Suprapubic skin (tissue), 4 donors: ENCODE results near the gene ADGRD1. TPM values are rescaled to one million over a fixed set of nuclear protein-coding genes. Genes with fewer than 3 reads are reported as not detected.

Experiments used
- DNase-seq, 2 donors: peaks; one replicate each; pipeline ENCODE4 v3.0.0-alpha.2; 2019; ENCODE audit warnings: low spot score in 2 of 2
- H3K27ac ChIP-seq: fragments of 200-600 bp; sonication (generic); one replicate; pipeline ENCODE4 v1.5.1; 2019
- H3K27me3 ChIP-seq: fragments of 200-600 bp; sonication (generic); one replicate; pipeline ENCODE4 v1.5.1; 2019
- H3K36me3 ChIP-seq: fragments of 200-600 bp; sonication (generic); one replicate; pipeline ENCODE4 v1.5.1; 2019
- H3K4me1 ChIP-seq: fragments of 200-600 bp; sonication (generic); one replicate; pipeline ENCODE4 v1.5.1; 2019
- H3K4me3 ChIP-seq: fragments of 200-600 bp; sonication (generic); one replicate; pipeline ENCODE4 v1.5.1; 2019; ENCODE audit warnings: mild to moderate bottlenecking
- H3K9me3 ChIP-seq: fragments of 200-600 bp; sonication (generic); one replicate; pipeline ENCODE4 v1.5.1; 2019
- EP300 ChIP-seq: sonication (generic); formaldehyde crosslinking; IDR thresholded peaks from one replicate; pipeline ENCODE4 v1.6.1; 2017; ENCODE audit warnings: antibody characterized with exemption
- POLR2A ChIP-seq, 2 donors: fragments of 450-650 bp; IDR thresholded peaks; one replicate each; pipeline ENCODE4 v1.6.1; 2017; ENCODE audit warnings: antibody characterized with exemption in 2 of 2, mild to moderate bottlenecking in 2 of 2, moderate library complexity in 2 of 2
- POLR2AphosphoS5 ChIP-seq, 3 donors: sonication (generic); formaldehyde crosslinking; IDR thresholded peaks; one replicate each; pipeline ENCODE4 v1.6.1; 2017; ENCODE audit warnings: antibody characterized with exemption in 3 of 3
- WGBS: methylation state at CpG from one replicate; pipeline ENCODE4 v1.1.5; 2018; 5-methylcytosine and 5-hydroxymethylcytosine counted together
- total RNA-seq, 4 donors: library from RNA; depleted of rRNA; stranded (reverse); fragments of >200 nt; gene quantifications; one replicate each; pipeline ENCODE4 v1.1.0, GENCODE V29; 2016
- TF ChIP-seq, protein P1 (sequence below), 2 donors: fragments of 200-600 bp in 1 of 2; fragments of 450-650 bp in 1 of 2; sonication (generic) in 1 of 2; IDR thresholded peaks; one replicate each; pipeline ENCODE4 v1.5.1; 2016 to 2019; ENCODE audit warnings: antibody characterized with exemption in 2 of 2, mild to moderate bottlenecking in 1 of 2, moderate library complexity in 1 of 2

ADGRD1 gene
- total RNA-seq, 4 donors from 2014 or later = 4.2 to 12.4 (median 10.4) TPM

DNA sequence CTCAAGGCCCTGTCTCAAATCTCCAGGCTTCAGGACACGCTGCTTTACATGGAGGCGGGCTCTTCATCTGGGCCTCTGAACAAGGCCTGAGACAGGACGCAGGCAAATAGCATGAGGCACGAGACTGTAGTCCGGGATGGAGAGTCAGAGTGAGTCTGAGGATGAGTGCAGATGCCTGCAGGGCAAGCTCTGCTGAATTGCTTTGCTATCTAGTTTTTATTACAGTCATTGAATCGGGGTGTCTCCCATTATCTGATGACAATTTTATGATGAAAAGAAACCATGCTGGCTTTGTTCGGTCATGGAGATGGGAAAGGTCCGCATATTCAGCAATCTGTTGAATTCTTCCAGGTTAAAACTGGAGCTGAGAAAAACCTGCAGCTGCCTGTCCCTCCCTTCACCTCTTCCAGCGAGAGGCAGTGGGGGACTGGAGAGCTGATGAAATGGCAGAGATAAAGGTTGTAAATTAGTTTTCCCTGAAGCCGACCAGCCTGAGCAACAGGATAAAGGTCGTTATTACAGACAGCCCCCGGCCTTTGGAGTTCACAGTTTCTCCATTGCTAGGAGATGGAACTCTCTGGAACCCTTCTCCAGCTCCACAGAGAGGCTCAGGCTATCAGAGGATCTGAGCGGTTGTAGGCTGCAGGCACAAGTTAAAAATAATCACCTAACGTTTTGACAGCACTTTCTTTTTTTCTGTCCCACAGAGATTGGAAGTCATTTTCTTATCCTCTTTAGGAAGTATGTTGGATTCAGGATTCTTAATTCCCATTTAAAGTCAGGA lies 1.3 kb upstream of the ADGRD1 start:
- no peaks in the 10 kb centered on the region for H3K36me3 ChIP-seq
- DNase-seq = no peak
- H3K27me3 ChIP-seq = peaks cover 21% of the 10 kb centered on the region
- H3K9me3 ChIP-seq = no peaks in the 10 kb centered on the region
- no peak overlapping the region for H3K4me3 ChIP-seq
- 56% methylated on average over 14 of the region's 14 CpGs for WGBS
- TF ChIP-seq, protein P1, sequence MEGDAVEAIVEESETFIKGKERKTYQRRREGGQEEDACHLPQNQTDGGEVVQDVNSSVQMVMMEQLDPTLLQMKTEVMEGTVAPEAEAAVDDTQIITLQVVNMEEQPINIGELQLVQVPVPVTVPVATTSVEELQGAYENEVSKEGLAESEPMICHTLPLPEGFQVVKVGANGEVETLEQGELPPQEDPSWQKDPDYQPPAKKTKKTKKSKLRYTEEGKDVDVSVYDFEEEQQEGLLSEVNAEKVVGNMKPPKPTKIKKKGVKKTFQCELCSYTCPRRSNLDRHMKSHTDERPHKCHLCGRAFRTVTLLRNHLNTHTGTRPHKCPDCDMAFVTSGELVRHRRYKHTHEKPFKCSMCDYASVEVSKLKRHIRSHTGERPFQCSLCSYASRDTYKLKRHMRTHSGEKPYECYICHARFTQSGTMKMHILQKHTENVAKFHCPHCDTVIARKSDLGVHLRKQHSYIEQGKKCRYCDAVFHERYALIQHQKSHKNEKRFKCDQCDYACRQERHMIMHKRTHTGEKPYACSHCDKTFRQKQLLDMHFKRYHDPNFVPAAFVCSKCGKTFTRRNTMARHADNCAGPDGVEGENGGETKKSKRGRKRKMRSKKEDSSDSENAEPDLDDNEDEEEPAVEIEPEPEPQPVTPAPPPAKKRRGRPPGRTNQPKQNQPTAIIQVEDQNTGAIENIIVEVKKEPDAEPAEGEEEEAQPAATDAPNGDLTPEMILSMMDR (IDR thresholded peaks at IDR 0.05) = no peak
- TF ChIP-seq EP300 (no peak), POLR2AphosphoS5 (IDR thresholded peaks at IDR 0.05) (no peak), POLR2A (IDR thresholded peaks at IDR 0.05) (no peak)
- H3K27ac ChIP-seq = no peak overlapping the region
- H3K4me1 ChIP-seq = peaks cover 13% of the 10 kb centered on the region

DNA sequence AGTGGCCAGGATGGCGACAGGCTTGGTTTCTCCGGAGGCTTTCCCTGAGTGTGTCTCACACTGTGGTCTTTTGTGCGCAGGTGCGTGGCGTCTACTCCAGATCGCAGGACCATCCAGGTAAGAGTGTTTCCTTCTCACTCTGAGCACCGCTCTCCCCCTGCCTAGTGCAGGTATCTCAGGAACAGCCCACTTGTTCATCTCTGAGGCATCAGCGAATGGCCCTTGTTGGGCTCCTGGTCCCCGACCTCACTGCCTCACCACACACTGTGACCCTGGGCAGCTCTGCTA lies 781 bp downstream of the ADGRD1 start:
- peak overlapping the region; percentile 48 for H3K4me3 ChIP-seq
- no peak for DNase-seq

DNA sequence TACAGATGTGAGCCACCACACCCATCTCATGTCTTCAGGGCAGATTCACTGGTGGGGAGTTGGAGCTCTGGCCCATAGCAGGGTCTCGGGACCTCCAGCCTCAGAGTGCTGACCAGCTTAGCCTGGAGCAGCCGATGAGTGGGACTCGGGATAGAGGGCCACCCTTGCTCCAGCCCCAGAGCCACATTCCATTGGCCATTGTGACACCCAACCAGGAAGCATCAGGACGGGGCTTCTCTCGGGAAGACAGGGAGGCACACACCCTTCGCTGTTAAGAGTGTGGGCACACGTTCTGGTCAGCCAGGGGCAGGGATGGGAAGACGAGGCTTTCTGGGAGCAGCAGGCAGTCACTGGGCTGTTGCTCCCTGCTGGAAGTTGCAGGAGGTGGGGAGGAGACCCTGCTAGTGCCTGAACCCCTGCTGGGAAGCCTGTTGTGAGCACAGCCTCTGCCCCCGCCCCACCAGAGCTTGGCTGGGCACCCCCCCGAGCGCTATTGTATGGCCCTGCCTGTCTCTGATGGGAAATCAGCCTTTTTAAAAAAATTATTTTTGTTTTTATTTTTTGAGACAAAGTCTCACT lies 1.6 kb downstream of the ADGRD1 start:
- Histone ChIP-seq H3K27ac (peak overlapping the region; percentile 76), H3K36me3 (no peaks in the 10 kb centered on the region), H3K4me1 (peaks cover 13% of the 10 kb centered on the region), H3K27me3 (peaks cover 21% of the 10 kb centered on the region), H3K4me3 (peak overlapping the region; percentile 48), H3K9me3 (no peaks in the 10 kb centered on the region)
- 61% methylated on average over 8 of the region's 11 CpGs for WGBS
- TF ChIP-seq POLR2A (IDR thresholded peaks at IDR 0.05) (peak in 1 of 2 donors; percentile 60), POLR2AphosphoS5 (IDR thresholded peaks at IDR 0.05) (peak in 1 of 3 donors; percentile 23), EP300 (no peak)
- no peak for DNase-seq

More for the DNA sequence above, 781 bp downstream of the ADGRD1 start:
- Histone ChIP-seq H3K36me3 (no peaks in the 10 kb centered on the region), H3K4me1 (peaks cover 13% of the 10 kb centered on the region), H3K27ac (peak overlapping the region; percentile 76), H3K27me3 (peaks cover 21% of the 10 kb centered on the region), H3K9me3 (no peaks in the 10 kb centered on the region)
- WGBS = 46% methylated on average over 8 of the region's 9 CpGs
- TF ChIP-seq POLR2A (IDR thresholded peaks at IDR 0.05) (no peak), EP300 (no peak), POLR2AphosphoS5 (IDR thresholded peaks at IDR 0.05) (no peak)
- TF ChIP-seq, protein P1 (IDR thresholded peaks at IDR 0.05) = no peak

DNA sequence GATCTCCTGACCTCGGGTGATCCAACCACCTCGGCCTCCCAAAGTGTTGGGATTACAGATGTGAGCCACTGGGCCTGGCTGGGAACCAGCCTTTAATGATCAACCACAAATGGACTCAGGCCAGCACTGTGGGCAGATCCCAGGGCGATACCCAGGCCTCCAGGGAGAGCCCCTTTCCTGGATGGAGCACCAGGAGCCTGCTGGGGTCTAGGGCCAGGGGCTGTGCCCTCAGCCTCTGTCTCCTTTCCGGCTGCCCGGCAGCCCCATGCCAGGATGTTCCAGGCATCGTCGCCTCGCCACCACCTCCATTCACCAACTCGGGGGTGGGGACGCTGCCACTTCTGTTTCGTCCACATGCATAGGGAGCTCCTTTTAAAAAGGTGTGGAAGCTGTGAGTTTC lies 2.3 kb downstream of the ADGRD1 start:
- no peaks in the 10 kb centered on the region for H3K9me3 ChIP-seq
- DNase-seq = no peak
- peak overlapping the region; percentile 48 for H3K4me3 ChIP-seq
- H3K4me1 ChIP-seq = peaks cover 13% of the 10 kb centered on the region
- H3K36me3 ChIP-seq = no peaks in the 10 kb centered on the region
- 87% methylated on average over 11 of the region's 11 CpGs for WGBS
- no peak overlapping the region for H3K27ac ChIP-seq
- TF ChIP-seq EP300 = no peak
- no peak for TF ChIP-seq POLR2A (IDR thresholded peaks at IDR 0.05)
- TF ChIP-seq, protein P1 (IDR thresholded peaks at IDR 0.05) = no peak
- TF ChIP-seq POLR2AphosphoS5 (IDR thresholded peaks at IDR 0.05) = no peak
- H3K27me3 ChIP-seq = peaks cover 21% of the 10 kb centered on the region

DNA sequence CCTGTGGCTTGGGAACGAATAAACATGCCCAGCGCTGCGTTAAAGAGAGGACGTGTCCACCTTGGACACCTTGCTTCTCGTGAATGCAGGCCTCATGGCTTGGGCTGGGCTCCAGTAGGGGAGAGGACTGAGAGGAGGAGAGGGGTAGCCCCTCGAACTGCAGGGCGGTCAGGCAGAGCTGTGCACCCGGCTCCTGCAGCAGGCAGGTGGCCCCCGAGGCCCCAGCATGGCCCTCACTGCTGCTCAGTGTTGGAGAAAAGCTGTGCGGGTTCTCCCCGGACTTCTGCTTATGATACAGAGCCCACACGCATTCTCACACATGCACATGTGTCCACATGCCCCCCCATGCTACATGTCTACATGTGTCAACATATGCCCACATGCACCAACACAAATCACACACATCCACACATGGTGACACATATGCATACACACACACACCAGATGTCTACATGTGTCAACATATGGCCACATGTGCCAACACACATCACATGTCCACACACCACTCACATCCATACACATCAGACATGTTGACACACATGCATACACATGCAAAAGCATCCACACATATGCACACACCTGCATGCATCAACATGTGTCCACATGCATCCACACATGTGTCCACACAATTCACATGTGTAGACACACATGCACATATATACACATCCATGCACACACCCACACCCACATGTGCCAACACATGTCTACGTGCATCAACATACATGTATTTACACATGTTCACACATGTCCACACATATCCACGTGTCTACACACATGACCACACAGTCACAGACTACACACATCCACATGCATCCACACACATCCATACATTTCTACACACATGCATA lies 3.0 kb downstream of the ADGRD1 start:
- H3K4me1 ChIP-seq = peaks cover 13% of the 10 kb centered on the region
- peak overlapping the region; percentile 48 for H3K4me3 ChIP-seq
- no peaks in the 10 kb centered on the region for H3K36me3 ChIP-seq
- no peaks in the 10 kb centered on the region for H3K9me3 ChIP-seq
- WGBS = 83% methylated on average over 8 of the region's 14 CpGs
- DNase-seq = no peak
- TF ChIP-seq, protein P1 (IDR thresholded peaks at IDR 0.05) = no peak
- TF ChIP-seq POLR2A (IDR thresholded peaks at IDR 0.05) (no peak), POLR2AphosphoS5 (IDR thresholded peaks at IDR 0.05) (no peak), EP300 (no peak)
- no peak overlapping the region for H3K27ac ChIP-seq
- H3K27me3 ChIP-seq = peaks cover 19% of the 10 kb centered on the region
